ENCODE data around the gene TIE1. TPM values are rescaled to one million over a fixed set of nuclear protein-coding genes. Genes with fewer than 3 reads are reported as not detected.

The TIE1 gene
- total and polyA plus RNA-seq, 2 of the 13 experiments (the other 11 are each of a cell fraction or from before 2014, with no cell fraction given) = 0.58 to 0.84 TPM

GRCh38 chr1:43358746-43359693 lies 58.2 kb downstream of the TIE1 start, which contains the start of gene CDC20 (continued):
- TF ChIP-seq, protein P1, sequence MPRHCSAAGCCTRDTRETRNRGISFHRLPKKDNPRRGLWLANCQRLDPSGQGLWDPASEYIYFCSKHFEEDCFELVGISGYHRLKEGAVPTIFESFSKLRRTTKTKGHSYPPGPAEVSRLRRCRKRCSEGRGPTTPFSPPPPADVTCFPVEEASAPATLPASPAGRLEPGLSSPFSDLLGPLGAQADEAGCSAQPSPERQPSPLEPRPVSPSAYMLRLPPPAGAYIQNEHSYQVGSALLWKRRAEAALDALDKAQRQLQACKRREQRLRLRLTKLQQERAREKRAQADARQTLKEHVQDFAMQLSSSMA (CRISPR knock-in tag; IDR thresholded peaks at IDR 0.05) = no peak
- TF ChIP-seq ZNF549 (CRISPR knock-in tag; IDR thresholded peaks at IDR 0.05) (no peak), ZNF530 (CRISPR knock-in tag; IDR thresholded peaks at IDR 0.05; ENCODE audit: low read depth) (no peak), KLF12 (CRISPR knock-in tag; IDR thresholded peaks at IDR 0.05; ENCODE audit: borderline replicate concordance) (no peak), MYNN (CRISPR knock-in tag; IDR thresholded peaks at IDR 0.05; ENCODE audit: low read depth) (no peak), ZNF142 (CRISPR knock-in tag; IDR thresholded peaks at IDR 0.05) (no peak), CSRNP2 (CRISPR knock-in tag; conservative IDR thresholded peaks at IDR 0.05; ENCODE audit: low read depth) (peak; percentile 94; the same call in 1 of the 2 replicates), NFYC (CRISPR knock-in tag; IDR thresholded peaks at IDR 0.05) (peak; percentile 95), ARNTL (CRISPR knock-in tag; IDR thresholded peaks at IDR 0.05) (no peak)
- TF ChIP-seq, protein P2, sequence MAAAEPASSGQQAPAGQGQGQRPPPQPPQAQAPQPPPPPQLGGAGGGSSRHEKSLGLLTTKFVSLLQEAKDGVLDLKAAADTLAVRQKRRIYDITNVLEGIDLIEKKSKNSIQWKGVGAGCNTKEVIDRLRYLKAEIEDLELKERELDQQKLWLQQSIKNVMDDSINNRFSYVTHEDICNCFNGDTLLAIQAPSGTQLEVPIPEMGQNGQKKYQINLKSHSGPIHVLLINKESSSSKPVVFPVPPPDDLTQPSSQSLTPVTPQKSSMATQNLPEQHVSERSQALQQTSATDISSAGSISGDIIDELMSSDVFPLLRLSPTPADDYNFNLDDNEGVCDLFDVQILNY (CRISPR knock-in tag; conservative IDR thresholded peaks at IDR 0.05) = peak; percentile 93

Measured in HepG2 (cell line).